HepG2 (cell line): ENCODE measurements around the gene TDRD3. TPM values are rescaled to one million over a fixed set of nuclear protein-coding genes. Genes with fewer than 3 reads are reported as not detected.

ENCODE experiments used
- ATAC-seq: fragments of 200-7000 bp; cut with Tn5 transposase; 3 replicates; pipeline ENCODE4 v1.9.1; 2020; ENCODE audit warnings: mild to moderate bottlenecking, moderate library complexity
- BruUV-seq: library from RNA; stranded (reverse); fragments of 400-500 nt; replicated peaks from 2 replicates; lab custom pipeline; 2021; lab: Mats Ljungman, UMichigan
- CTCF ChIA-PET: fragments of 300-600 bp; formaldehyde crosslinking; extraction: SDS; loops from one replicate; lab custom pipeline; 2021; ENCODE audit warnings: low total read pairs, inconsistent platforms, low intra/inter-chr PET ratio; lab: Yijun Ruan, JAX
- POLR2A ChIA-PET: fragments of 350-600 bp; sonication (Branson Sonifier 250); formaldehyde crosslinking; loops from one replicate; lab custom pipeline; 2020; ENCODE audit warnings: antibody characterized with exemption, inconsistent platforms; lab: Yijun Ruan, JAX
- DNase-seq: peaks from one replicate; pipeline ENCODE4 v3.0.0-alpha.2; 2015; ENCODE audit warnings: low spot score
- FAIRE-seq: peaks from 3 replicates; lab custom pipeline; 2011; peaks lifted over from hg19 to GRCh38; lab: Jason Lieb, UNC
- H2AFZ ChIP-seq: one replicate; pipeline ENCODE4 v1.6.1; 2011; ENCODE audit warnings: low read length, inconsistent platforms
- H3K27ac ChIP-seq: fragments of 300-600 bp; 3 replicates; pipeline ENCODE4 v1.8.0; 2011; ENCODE audit warnings: mixed run types, mild to moderate bottlenecking, mixed read lengths, low read length, inconsistent platforms; ENCODE audit not compliant: insufficient read depth; ENCODE audit errors: extremely low read length
- H3K27me3 ChIP-seq, 2 experiments: fragments of 200-600 bp in 1 of 2; 2 replicates in 1 of 2; 3 replicates in 1 of 2; pipeline versions ENCODE4 v1.6.0 to v1.8.0; 2011; ENCODE audit warnings: low read length in 2 of 2, mild to moderate bottlenecking in 2 of 2, moderate library complexity in 2 of 2, inconsistent platforms in 1 of 2; ENCODE audit not compliant: insufficient read depth in 2 of 2, control insufficient read depth in 1 of 2
- H3K36me3 ChIP-seq, 2 experiments: fragments of 200-600 bp in 1 of 2; replicated peaks in 1 of 2; 2 replicates in 1 of 2; 3 replicates in 1 of 2; pipeline versions ENCODE4 v1.5.1 to v1.8.0; 2011; ENCODE audit warnings: low read length in 2 of 2, inconsistent platforms in 1 of 2; ENCODE audit not compliant: insufficient read depth in 2 of 2, control insufficient read depth in 1 of 2
- H3K4me1 ChIP-seq: 2 replicates; pipeline ENCODE4 v1.5.1; 2012; ENCODE audit warnings: low read length, inconsistent platforms; ENCODE audit not compliant: insufficient read depth
- H3K4me2 ChIP-seq: 2 replicates; pipeline ENCODE4 v1.6.0; 2011; ENCODE audit warnings: low read depth, low read length, inconsistent platforms
- H3K4me3 ChIP-seq, 3 experiments: fragments of 200-600 bp in 1 of 3; sonication (generic), shearing (Covaris generic) in 1 of 3; replicated peaks in 1 of 3; 2 replicates each; pipeline ENCODE4 v1.5.1; 2011 to 2016; ENCODE audit warnings: low read length in 3 of 3, inconsistent platforms in 2 of 3, low read depth in 2 of 3, mild to moderate bottlenecking in 2 of 3, control low read depth in 1 of 3, mixed read lengths in 1 of 3; ENCODE audit not compliant: insufficient read depth in 1 of 3
- H3K79me2 ChIP-seq: one replicate; pipeline ENCODE4 v1.6.1; 2011; ENCODE audit warnings: low read length, inconsistent platforms; ENCODE audit not compliant: insufficient read depth
- H3K9ac ChIP-seq: 2 replicates; pipeline ENCODE4 v1.6.0; 2011; ENCODE audit warnings: mild to moderate bottlenecking, low read depth, low read length, inconsistent platforms; ENCODE audit not compliant: insufficient read depth
- H3K9me3 ChIP-seq: 2 replicates; pipeline ENCODE4 v1.5.1; 2012; ENCODE audit warnings: mild to moderate bottlenecking, low read length
- H4K20me1 ChIP-seq: 2 replicates; pipeline ENCODE4 v1.6.0; 2011; ENCODE audit warnings: inconsistent platforms, mild to moderate bottlenecking, low read length, moderate library complexity; ENCODE audit not compliant: insufficient read depth
- AKNA ChIP-seq: sonication (generic); formaldehyde crosslinking; IDR thresholded peaks from 2 replicates; pipeline ENCODE4 v1.4.0; 2020; ENCODE audit warnings: missing genetic modification reagents, borderline replicate concordance
- ATM ChIP-seq: fragments of 450-650 bp; IDR thresholded peaks from 2 replicates; pipeline ENCODE4 v1.7.1; 2017; ENCODE audit warnings: mild to moderate bottlenecking, borderline replicate concordance
- BHLHE40 ChIP-seq: IDR thresholded peaks from 2 replicates; pipeline ENCODE4 v1.6.1; 2011; ENCODE audit warnings: low read length, improper control_type of control experiment
- HCFC1 ChIP-seq: fragments of 150-350 bp; IDR thresholded peaks from 2 replicates; pipeline ENCODE4 v1.6.1; 2014; ENCODE audit warnings: low read depth, low read length
- IRF9 ChIP-seq: sonication (generic); formaldehyde crosslinking; IDR thresholded peaks from 2 replicates; pipeline ENCODE4 v1.8.0; 2022; ENCODE audit warnings: missing genetic modification reagents, mild to moderate bottlenecking, borderline replicate concordance
- MXD1 ChIP-seq: sonication (generic); formaldehyde crosslinking; IDR thresholded peaks from 2 replicates; pipeline ENCODE4 v1.4.0; 2020; ENCODE audit warnings: mild to moderate bottlenecking, missing genetic modification reagents
- RBFOX2 ChIP-seq: fragments of 200-400 bp; formaldehyde crosslinking; IDR thresholded peaks from 2 replicates; pipeline ENCODE4 v1.6.1; 2017; ENCODE audit warnings: low read depth, mild to moderate bottlenecking, low read length
- REXO4 ChIP-seq: sonication (generic); formaldehyde crosslinking; IDR thresholded peaks from 2 replicates; pipeline ENCODE4 v1.8.0; 2022; ENCODE audit warnings: missing genetic modification reagents, mild to moderate bottlenecking, borderline replicate concordance
- SIN3B ChIP-seq: fragments of 150-350 bp; IDR thresholded peaks from 2 replicates; pipeline ENCODE4 v1.6.1; 2014; ENCODE audit warnings: low read length
- STAT5B ChIP-seq: sonication (generic); formaldehyde crosslinking; IDR thresholded peaks from 2 replicates; pipeline ENCODE4 v1.4.0; 2020; ENCODE audit warnings: missing genetic modification reagents
- TEAD2 ChIP-seq: sonication (generic); formaldehyde crosslinking; IDR thresholded peaks from 2 replicates; pipeline ENCODE4 v1.9.0; 2021; ENCODE audit warnings: missing genetic modification reagents
- ZBTB1 ChIP-seq: sonication (generic); formaldehyde crosslinking; IDR thresholded peaks from 2 replicates; pipeline ENCODE4 v1.4.0; 2020; ENCODE audit warnings: missing genetic modification reagents, borderline replicate concordance
- ZIK1 ChIP-seq: sonication (generic); formaldehyde crosslinking; IDR thresholded peaks from 2 replicates; pipeline ENCODE4 v1.5.0; 2020; ENCODE audit warnings: mild to moderate bottlenecking, low read depth, missing genetic modification reagents, borderline replicate concordance
- ZNF460 ChIP-seq: sonication (generic); formaldehyde crosslinking; IDR thresholded peaks from 2 replicates; pipeline ENCODE4 v1.5.1; 2020; ENCODE audit warnings: missing genetic modification reagents, mild to moderate bottlenecking, borderline replicate concordance
- in situ Hi-C: cut with HindIII; loops from 2 replicates; pipeline ENCODE4 v1.10.0; 2017; ENCODE audit warnings: low pct_unique_long_range_greater_than_20kb; ENCODE audit not compliant: extremely low pct_ligation_motif_present
- intact Hi-C: fragments of 100-400 bp; cut with micrococcal nuclease; formaldehyde crosslinking; loops from one replicate; pipeline ENCODE4 v1.10.0; 2022; ENCODE audit not compliant: unreplicated experiment
- polyA plus RNA-seq, 8 experiments: library from polyadenylated mRNA; depleted of rRNA in 3 of 8; stranded (reverse) in 7 of 8; unstranded in 1 of 8; fragments of >200 nt; fragmentation: Illumina TruSeq in 4 of 8; extraction: Trizol in 4 of 8; gene quantifications; 2 replicates each; pipeline versions ENCODE4 v1.2.1 to v1.2.3, GENCODE V29; 2011 to 2016; ENCODE audit warnings: low read depth in 4 of 8, missing spikeins in 1 of 8, mixed read lengths in 1 of 8; ENCODE audit not compliant: insufficient read depth in 1 of 8
- total RNA-seq, 5 experiments: library from RNA; depleted of rRNA; stranded (reverse); fragments of >200 nt; fragmentation: Illumina TruSeq; extraction: Trizol; gene quantifications; 2 replicates each; pipeline ENCODE4 v1.2.3, GENCODE V29; 2016; ENCODE audit warnings: low read depth in 1 of 5

TDRD3 gene
- total and polyA plus RNA-seq, 2 of the 13 experiments (the other 11 are each of a cell fraction or from before 2014, with no cell fraction given), result 4.7 to 11.8 TPM

- no peak for DNase-seq
- intact Hi-C loops (no loop called here), in situ Hi-C loops (no loop called here)
- Histone ChIP-seq H3K27ac (no peak overlapping the region), H3K27me3 (peaks cover 0 to 9% of the 10 kb centered on the region in 2 experiments; a peak in 3 of 5 replicates), H4K20me1 (no peaks in the 10 kb centered on the region), H3K79me2 (no peaks in the 10 kb centered on the region), H3K4me2 (no peak overlapping the region), H3K4me3 (no peak overlapping the region), H2AFZ (no peak overlapping the region), H3K4me1 (no peaks in the 10 kb centered on the region), H3K36me3 (no peaks in the 10 kb centered on the region), H3K9me3 (no peaks in the 10 kb centered on the region), H3K9ac (no peak overlapping the region)
- ChIA-PET CTCF (no interaction called here), POLR2A (no interaction called here)
- BruUV-seq, result no TSS peak
- no peak for ATAC-seq
- no peak for TF ChIP-seq MXD1 (CRISPR knock-in tag)
- TF ChIP-seq ATM, result no peak
- TF ChIP-seq ZBTB1 (CRISPR knock-in tag), result no peak
- TF ChIP-seq HCFC1, result no peak
- TF ChIP-seq ZNF460 (CRISPR knock-in tag), result no peak
- no peak for TF ChIP-seq BHLHE40
- TF ChIP-seq IRF9, result no peak
- no peak for TF ChIP-seq SIN3B
- no peak for TF ChIP-seq RBFOX2
- FAIRE-seq, result no peak
These were observed 44.4 kb upstream of the TDRD3 start for GRCh38 chr13:60352644-60353043.

GRCh38 chr13:60355056-60355455 lies 42.0 kb upstream of the TDRD3 start:
- Histone ChIP-seq H3K9me3 (no peaks in the 10 kb centered on the region), H3K9ac (no peak overlapping the region), H3K79me2 (no peaks in the 10 kb centered on the region), H2AFZ (no peak overlapping the region), H3K4me3 (no peak overlapping the region), H3K4me1 (no peaks in the 10 kb centered on the region), H3K36me3 (no peaks in the 10 kb centered on the region), H4K20me1 (no peaks in the 10 kb centered on the region), H3K4me2 (no peak overlapping the region), H3K27me3 (no peaks in the 10 kb centered on the region; a peak in 1 of 5 replicates), H3K27ac (no peak overlapping the region)
- POLR2A ChIA-PET, result no interaction called here
- CTCF ChIA-PET, result no interaction called here
- ATAC-seq (no peak), DNase-seq (no peak), FAIRE-seq (no peak)
- intact Hi-C loops, result no loop called here
- BruUV-seq, result no TSS peak
- in situ Hi-C loops, result no loop called here
- TF ChIP-seq REXO4 (no peak), TEAD2 (CRISPR knock-in tag) (no peak), AKNA (CRISPR knock-in tag) (no peak), ZIK1 (CRISPR knock-in tag) (no peak), STAT5B (CRISPR knock-in tag) (no peak)
